Motor neuron (in vitro differentiated cells): ENCODE measurements around the gene TOR1A. TPM values are rescaled to one million over a fixed set of nuclear protein-coding genes. Genes with fewer than 3 reads are reported as not detected.
"Not testable (repeated sequence)": the region's sequence is repeated elsewhere in the genome, so short reads cannot be mapped to it uniquely, and the experiment has no call there.

ENCODE experiments used
- ATAC-seq, 8 experiments: fragments of 200-7000 bp; cut with Tn5 transposase; replicated peaks in 6 of 8; 2 replicates each; pipeline ENCODE4 v1.8.0; 2021; ENCODE audit warnings: mild to moderate bottlenecking in 8 of 8, moderate library complexity in 8 of 8
- H3K27ac ChIP-seq, 2 donors: fragments of 250-450 bp; sonication (Bioruptor Pico); 2 replicates each; pipeline ENCODE4 v1.9.0; 2021; ENCODE audit warnings: antibody characterized with exemption in 2 of 2, mild to moderate bottlenecking in 2 of 2, moderate library complexity in 1 of 2
- H3K4me1 ChIP-seq, 2 donors: fragments of 250-450 bp; sonication (Bioruptor Pico); replicated peaks in 1 of 2; 2 replicates each; pipeline ENCODE4 v1.6.1; 2021; ENCODE audit warnings: antibody characterized with exemption in 2 of 2, mild to moderate bottlenecking in 2 of 2, moderate library complexity in 1 of 2
- H3K4me3 ChIP-seq, 5 donors: fragments of 250-450 bp; sonication (Bioruptor Pico); 2 replicates each; pipeline ENCODE4 v1.9.0; 2021; ENCODE audit warnings: antibody characterized with exemption in 5 of 5, mild to moderate bottlenecking in 5 of 5, moderate library complexity in 4 of 5
- WGBS, 10 experiments: fragments of 450-650 bp; shearing (Covaris generic); methylation state at CpG; one replicate each; pipeline ENCODE4 v1.0.0; 2022; 5-methylcytosine and 5-hydroxymethylcytosine counted together
- in situ Hi-C, 9 experiments: fragments of 400-800 bp; cut with MboI; loops; one replicate each; pipeline ENCODE4 v1.15.0; 2021; ENCODE audit warnings: low sequenced_read_pairs in 9 of 9, low pct_unique_long_range_greater_than_20kb in 2 of 9; ENCODE audit not compliant: unreplicated experiment in 9 of 9
- total RNA-seq, 8 experiments: library from RNA; unstranded; fragments of 300-600 nt; gene quantifications; 2 replicates each; pipeline versions ENCODE4 v1.2.3 to v1.2.4, GENCODE V29; 2022

Gene TOR1A
- total RNA-seq, 8 experiments from 2014 or later: 19.8 to 46.2 (median 34.6) TPM

DNA sequence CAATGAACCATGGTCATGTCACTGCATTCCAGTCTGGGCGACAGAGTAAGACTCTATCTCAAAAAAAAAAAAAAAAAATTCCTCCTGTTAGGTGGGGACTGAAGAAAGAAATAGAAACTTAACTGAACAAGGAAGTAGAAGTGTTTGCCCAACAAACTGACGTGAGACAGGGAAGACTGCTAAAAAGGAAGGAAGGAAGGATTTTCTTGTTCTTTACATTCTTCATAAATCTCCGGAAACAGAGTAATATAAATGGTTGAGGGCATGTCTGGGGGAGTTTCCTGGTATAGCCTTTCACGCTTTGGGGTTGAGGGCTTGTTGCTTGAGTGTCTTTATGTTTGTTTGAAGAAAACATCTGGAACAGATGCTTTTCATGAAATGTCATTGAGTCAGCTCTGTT, 17.9 kb downstream of the TOR1A start:
- ATAC-seq: no peak
- in situ Hi-C loops: no loop called here
- Histone ChIP-seq H3K4me3 (no peak overlapping the region), H3K4me1 (peaks cover 6 to 7% of the 10 kb centered on the region in 2 donors), H3K27ac (no peak overlapping the region)
- WGBS, 10 experiments: 81 to 100% (median 92%) methylated on average over 2 to 4 of the region's 4 CpGs; no CpG with 5 or more reads in 1 of the 10 experiments

DNA sequence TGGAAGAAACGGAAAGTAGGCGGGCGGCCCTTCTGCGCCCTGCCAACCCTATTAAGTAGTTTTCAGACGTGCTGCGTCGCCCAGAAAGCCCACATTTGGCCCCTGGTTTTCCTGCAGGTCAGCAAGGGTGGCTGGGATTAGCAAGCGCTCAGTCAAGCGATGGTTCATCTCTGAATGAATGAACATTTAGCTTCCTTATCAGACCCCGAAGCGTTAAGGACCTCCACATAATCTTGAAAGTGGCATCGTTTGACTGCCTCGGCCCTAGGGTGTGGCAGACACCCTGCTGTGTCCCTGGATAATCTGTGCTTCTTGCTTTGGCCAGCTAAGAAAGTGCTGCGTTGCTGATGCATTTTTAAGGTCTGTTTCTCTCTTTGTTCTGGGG, 20.3 kb downstream of the TOR1A start:
- peak in 1 of 8 experiments; percentile 2 for ATAC-seq
- in situ Hi-C loops: no loop called here
- H3K4me1 ChIP-seq: peaks cover 6 to 7% of the 10 kb centered on the region in 2 donors
- 0 to 8% (median 0%) methylated on average over 1 to 10 of the region's 14 CpGs; no CpG with 5 or more reads in 4 of the 10 experiments for WGBS, 10 experiments
- H3K27ac ChIP-seq: no peak overlapping the region
- H3K4me3 ChIP-seq: peak overlapping the region; percentile 59 to 96 (median 80)

DNA sequence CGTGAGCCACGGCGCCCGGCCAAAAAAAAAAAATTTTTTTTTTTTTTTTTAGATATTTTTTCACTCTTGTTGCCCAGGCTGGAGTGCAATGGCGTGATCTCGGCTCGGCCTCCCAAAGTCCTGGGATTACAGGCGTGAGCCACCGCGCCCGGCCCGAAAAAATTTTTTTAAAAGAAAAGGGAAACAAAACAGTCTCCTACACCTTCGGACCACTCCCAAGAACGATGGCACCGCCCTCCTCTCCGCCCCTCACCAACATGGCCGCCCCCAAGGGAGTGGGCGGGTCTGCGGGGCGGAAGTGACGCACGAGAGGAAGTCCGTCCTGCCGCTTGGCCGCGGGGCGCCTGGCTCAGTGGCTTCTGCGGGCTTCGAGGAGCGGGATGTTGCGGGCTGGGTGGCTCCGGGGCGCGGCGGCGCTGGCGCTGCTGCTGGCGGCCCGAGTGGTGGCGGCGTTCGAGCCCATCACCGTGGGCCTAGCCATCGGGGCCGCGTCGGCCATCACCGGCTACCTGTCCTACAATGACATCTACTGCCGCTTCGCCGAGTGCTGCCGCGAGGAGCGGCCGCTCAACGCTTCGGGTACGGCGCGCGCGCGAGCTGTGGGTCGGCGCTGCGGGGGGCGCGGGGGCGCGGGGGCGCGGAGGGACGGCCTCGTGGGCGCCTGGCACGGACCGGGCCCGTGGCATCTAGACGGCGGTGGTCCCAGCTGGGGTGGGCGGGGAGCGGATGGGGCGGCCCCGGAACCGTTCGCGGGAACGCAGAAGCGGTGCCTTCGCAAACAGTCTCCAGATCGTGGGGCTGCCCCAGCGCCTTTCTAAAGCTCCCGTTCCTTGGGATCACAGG, 20.9 kb downstream of the TOR1A start, which contains the start of gene TOR1B:
Gene TOR1B, plus strand, starts transcription at position 352 of the 843 bp plus-strand sequence. Its CDS starts 29 bp downstream, at position 381.
- in situ Hi-C loops: no loop called here
- peak; percentile 93 to 97 (median 94) for ATAC-seq
- WGBS, 10 experiments: 0 to 83% (median 3%) methylated on average over 1 to 7 of the region's 93 CpGs; no CpG with 5 or more reads in 3 of the 10 experiments
- Histone ChIP-seq H3K27ac (peak within 1 kb of the TSS; percentile 24 to 59), H3K4me1 (peaks cover 6 to 7% of the 10 kb centered on the region in 2 donors), H3K4me3 (peak within 1 kb of the TSS; percentile 59 to 96 (median 80))

DNA sequence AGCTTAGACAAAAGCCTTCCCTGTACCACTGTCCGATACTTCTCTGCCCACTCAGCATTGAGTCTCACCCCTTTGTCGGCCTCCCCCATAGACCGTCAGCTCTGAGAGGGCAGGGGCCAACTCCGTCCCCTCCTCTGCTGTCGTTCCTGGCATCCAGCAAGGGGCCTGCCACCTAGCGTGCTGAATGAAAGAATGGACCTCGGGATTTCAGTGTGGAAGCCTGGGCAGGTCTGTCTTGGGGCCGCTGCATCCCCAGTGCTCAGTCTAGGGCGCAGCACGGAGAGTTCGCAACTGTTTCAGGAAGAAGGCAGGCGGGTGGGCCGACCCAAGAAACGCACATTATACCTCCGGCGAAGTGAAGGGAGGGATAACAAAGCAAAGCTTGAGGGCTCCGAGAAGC, 22.4 kb downstream of the TOR1A start:
- Histone ChIP-seq H3K27ac (no peak overlapping the region), H3K4me1 (peaks cover 6 to 7% of the 10 kb centered on the region in 2 donors), H3K4me3 (no peak overlapping the region)
- ATAC-seq: no peak
- in situ Hi-C loops: no loop called here
- 82 to 100% (median 87%) methylated on average over 1 to 16 of the region's 17 CpGs; no CpG with 5 or more reads in 2 of the 10 experiments for WGBS, 10 experiments

DNA sequence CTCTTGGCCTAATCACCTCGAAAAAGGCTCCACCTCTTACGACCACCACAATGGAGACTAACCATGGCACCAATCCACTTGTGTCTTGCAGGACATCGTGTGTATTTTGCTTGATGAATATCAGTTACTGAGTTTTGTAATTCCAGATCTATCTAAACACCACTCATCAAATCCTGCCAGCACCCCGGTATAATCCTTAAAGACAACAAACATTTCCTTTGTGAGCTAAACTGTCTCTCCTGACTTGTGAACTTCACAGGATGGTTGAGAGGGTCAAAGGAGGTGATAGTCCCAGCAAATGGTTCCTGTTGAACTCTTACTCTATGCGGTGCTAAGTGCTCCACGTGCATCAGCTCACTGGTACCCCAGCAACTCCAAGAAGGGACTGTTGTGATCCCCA, 25.0 kb downstream of the TOR1A start:
- H3K4me3 ChIP-seq: no peak overlapping the region
- H3K4me1 ChIP-seq: peaks cover 2% of the 10 kb centered on the region in 2 donors
- in situ Hi-C loops: loop anchor here in 6 of 9 experiments (25.0 kb wide), 3 partner anchors 137 to 662 kb away; partner anchors contain the start of genes ASB6 (in 5 of the 6), NTMT1 (in 5 of the 6) and PRRX2 (in 1 of the 6)
- WGBS, 10 experiments: 35 to 100% (median 67%) methylated on average over 1 to 5 of the region's 6 CpGs; no CpG with 5 or more reads in 5 of the 10 experiments
- H3K27ac ChIP-seq: no peak overlapping the region
- ATAC-seq: no peak

DNA sequence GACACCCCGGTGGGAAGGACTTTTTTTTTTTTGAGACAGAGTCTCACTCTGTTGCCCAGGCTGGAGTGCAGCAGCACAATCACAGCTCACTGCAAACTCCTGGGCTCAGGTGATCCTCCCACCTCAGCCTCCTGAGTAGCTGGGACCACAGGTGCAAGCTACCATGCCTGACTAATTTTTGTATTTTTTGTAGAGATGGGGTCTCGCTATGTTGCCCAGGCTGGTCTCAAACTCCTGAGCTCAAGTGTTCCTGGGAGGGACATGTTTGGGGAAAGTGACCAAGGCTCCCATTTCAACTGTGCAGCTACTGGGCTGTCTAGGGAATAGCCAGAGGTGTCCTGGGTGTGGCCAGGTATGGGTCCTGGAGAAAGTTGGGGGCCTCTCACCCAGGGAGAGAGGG, 27.9 kb downstream of the TOR1A start:
- H3K27ac ChIP-seq, ATAC-seq, H3K4me3 ChIP-seq, H3K4me1 ChIP-seq: not testable (repeated sequence)
- WGBS, 10 experiments: 50 to 76% (median 70%) methylated on average over 1 to 2 of the region's 2 CpGs; no CpG with 5 or more reads in 7 of the 10 experiments
- in situ Hi-C loops: loop anchor here in 6 of 9 experiments (25.0 kb wide), 3 partner anchors 134 to 659 kb away; partner anchors contain the start of genes ASB6 (in 5 of the 6), NTMT1 (in 5 of the 6) and PRRX2 (in 1 of the 6)

DNA sequence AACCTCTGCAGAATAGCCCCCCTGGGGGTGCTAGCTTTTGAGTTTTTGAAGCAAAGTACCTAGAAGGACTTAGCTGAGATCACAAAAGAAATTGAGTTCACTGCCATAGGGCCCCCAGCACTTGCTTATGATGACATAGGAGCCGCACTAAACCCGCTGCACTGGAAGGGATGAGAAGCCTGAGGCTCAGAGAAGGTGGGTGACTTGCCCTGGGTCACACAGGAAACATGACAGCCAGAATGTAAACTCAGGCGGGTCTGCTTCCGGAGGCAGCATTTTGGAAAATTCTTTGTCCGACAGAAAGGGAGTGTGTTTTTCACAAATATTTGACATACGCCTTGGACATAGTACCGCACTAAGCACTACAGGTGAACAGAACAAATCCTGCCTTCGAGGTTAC, 29.4 kb downstream of the TOR1A start:
- Histone ChIP-seq H3K27ac (no peak overlapping the region), H3K4me1 (no peaks in the 10 kb centered on the region), H3K4me3 (no peak overlapping the region)
- in situ Hi-C loops: loop anchor here in 6 of 9 experiments (25.0 kb wide), 3 partner anchors 132 to 657 kb away; partner anchors contain the start of genes ASB6 (in 5 of the 6), NTMT1 (in 5 of the 6) and PRRX2 (in 1 of the 6)
- no peak for ATAC-seq
- 39 to 100% (median 66%) methylated on average over 2 to 8 of the region's 8 CpGs; no CpG with 5 or more reads in 3 of the 10 experiments for WGBS, 10 experiments

DNA sequence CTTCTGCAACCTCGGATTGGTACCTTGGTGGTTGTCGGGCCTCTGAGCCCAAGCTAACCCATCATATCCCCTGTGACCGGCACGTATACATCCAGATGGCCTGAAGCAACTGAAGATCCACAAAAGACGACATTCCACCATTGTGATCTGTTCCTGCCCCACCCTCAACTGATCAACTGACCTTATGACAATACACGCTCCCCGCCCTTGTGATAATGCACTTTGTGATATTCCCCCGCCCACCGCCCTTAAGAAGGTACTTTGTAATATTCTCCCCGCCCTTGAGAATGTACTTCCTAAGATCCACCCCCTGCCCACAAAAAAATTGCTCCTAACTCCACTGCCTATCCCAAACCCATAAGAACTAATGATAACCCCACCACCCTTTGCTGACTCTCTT, 37.5 kb downstream of the TOR1A start:
- no peak overlapping the region for H3K4me3 ChIP-seq
- no peak overlapping the region for H3K27ac ChIP-seq
- peak in 1 of 8 experiments; percentile 15 for ATAC-seq
- WGBS, 10 experiments: 0 to 100% (median 52%) methylated on average over 1 to 5 of the region's 10 CpGs; no CpG with 5 or more reads in 4 of the 10 experiments
- in situ Hi-C loops: loop anchor here in 8 of 9 experiments (10.0 to 25.0 kb wide), 7 partner anchors 52 to 652 kb away; partner anchors contain the start of genes ASB6 (in 6 of the 8), NTMT1 (in 5 of the 8) and PRRX2 (in 1 of the 8)
- H3K4me1 ChIP-seq: no peaks in the 10 kb centered on the region

DNA sequence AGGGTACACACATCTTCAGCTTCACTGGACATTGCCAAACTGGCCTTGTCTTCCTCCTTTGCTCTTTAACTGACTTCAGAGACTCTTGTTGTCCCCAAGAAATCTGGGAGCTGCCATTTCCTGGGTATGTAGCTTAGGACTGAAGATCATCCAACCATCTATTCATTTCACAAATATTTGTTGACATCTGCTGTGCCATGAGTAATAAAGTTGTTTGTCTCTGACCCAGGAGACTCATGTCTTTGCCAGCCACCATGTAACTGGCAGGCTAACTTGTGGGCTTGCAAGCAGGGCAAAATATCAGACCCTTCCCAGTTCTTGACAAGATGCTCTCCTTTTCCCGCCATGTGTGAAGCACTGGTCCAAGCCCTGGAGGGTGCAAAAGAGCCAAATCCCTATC, 38.1 kb downstream of the TOR1A start:
- Histone ChIP-seq H3K27ac (no peak overlapping the region), H3K4me1 (no peaks in the 10 kb centered on the region), H3K4me3 (no peak overlapping the region)
- in situ Hi-C loops: loop anchor here in 8 of 9 experiments (10.0 to 25.0 kb wide), 7 partner anchors 51 to 651 kb away; partner anchors contain the start of genes ASB6 (in 6 of the 8), NTMT1 (in 5 of the 8) and PRRX2 (in 1 of the 8)
- WGBS, 10 experiments: 20 to 83% (median 67%) methylated on average over 1 of the region's 1 CpG; no CpG with 5 or more reads in 5 of the 10 experiments
- no peak for ATAC-seq

DNA sequence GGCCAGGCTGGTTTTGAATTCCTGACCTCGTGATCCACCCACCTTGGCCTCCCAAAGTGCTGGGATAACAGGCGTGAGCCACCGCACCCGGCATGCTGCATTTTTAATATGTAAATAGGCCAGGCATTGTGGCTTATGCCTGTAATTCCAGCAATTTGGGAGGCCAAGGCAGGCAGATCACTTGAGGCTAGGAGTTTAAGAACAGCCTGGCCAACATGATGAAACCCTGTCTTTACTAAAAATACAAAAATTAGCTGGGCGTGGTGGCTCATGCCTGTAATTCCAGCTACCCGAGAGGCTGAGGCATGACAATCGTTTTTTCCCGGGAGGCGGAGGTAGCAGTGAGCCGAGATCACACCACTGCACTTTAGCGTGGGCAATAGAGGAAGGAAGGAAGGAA, 39.0 kb downstream of the TOR1A start:
- in situ Hi-C loops: loop anchor here in 8 of 9 experiments (5.0 to 25.0 kb wide), 8 partner anchors 48 to 650 kb away; partner anchors contain the start of genes ASB6 (in 6 of the 8), NTMT1 (in 5 of the 8) and PRRX2 (in 1 of the 8)
- ATAC-seq: peak in 2 of 8 experiments; percentile 28 to 57
- H3K27ac ChIP-seq, H3K4me1 ChIP-seq, H3K4me3 ChIP-seq: not testable (repeated sequence)
- 5 to 83% (median 40%) methylated on average over 1 to 11 of the region's 11 CpGs; no CpG with 5 or more reads in 2 of the 10 experiments for WGBS, 10 experiments

DNA sequence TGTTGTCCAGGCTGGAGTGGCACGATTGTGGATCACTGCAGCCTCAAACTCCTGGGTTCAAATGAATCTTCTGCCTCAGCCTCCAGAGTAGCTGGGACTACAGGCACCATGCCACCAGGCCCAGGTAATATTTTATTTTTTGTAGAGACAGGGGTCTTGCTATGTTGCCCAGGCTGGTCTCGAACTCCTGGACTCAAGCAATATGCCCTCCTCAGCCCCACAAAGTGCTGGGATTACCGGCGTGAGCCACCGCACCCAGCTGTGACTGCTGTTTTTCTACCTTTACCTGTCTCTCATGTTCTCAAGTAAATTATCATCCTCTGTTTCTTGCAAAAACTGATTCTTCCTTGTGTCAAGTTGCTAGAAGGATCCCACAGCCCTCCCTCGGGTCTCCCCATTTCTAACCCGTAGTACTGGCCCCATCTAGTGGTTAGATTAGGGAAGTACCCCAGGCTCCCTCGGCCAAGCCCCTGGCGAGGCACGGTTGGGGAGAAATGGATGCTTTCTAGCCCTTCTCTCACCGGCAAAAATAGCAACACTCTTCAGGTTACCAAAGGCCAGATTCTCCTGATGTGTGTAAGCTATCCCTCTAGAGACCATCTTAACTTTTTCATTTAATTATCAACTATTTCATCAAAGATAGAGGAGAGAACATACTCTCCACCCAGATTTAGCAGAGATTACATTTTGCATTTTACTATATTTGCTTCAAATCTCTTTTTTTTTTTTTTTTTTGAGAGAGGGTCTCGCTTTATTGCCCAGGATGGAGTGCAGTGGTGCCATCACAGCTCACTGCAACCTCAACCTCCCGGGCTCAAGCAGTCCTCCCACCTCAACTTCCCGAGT, 40.2 kb downstream of the TOR1A start:
- Histone ChIP-seq H3K4me1 (no peaks in the 10 kb centered on the region), H3K4me3 (no peak overlapping the region), H3K27ac (no peak overlapping the region)
- 0 to 64% (median 29%) methylated on average over 1 to 10 of the region's 14 CpGs for WGBS, 10 experiments
- in situ Hi-C loops: loop anchor here in 8 of 9 experiments (5.0 to 25.0 kb wide), 8 partner anchors 46 to 649 kb away; partner anchors contain the start of genes ASB6 (in 6 of the 8), NTMT1 (in 5 of the 8) and PRRX2 (in 1 of the 8)
- peak; percentile 74 to 99 (median 93) for ATAC-seq

DNA sequence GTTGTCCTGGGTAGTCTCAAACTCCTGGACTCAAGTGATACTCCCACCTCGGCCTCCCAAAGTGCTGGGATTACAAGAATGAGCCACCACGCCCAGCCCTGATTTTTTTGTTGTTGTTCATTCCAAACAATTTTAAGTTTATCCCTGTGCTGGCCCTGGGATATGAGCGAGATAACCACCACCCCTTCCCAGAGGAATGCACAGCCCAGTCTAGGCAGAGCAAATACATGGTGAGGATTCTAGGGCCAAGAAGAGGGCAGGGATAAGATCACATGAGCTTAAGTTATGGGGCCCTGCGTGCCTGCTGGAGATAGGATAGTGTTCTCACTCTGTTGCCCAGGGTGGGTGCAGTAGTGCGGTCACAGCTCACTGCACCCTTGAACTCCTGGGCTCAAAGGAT, 42.0 kb downstream of the TOR1A start:
- H3K4me3 ChIP-seq: no peak overlapping the region
- peaks cover 8 to 9% of the 10 kb centered on the region in 2 donors for H3K4me1 ChIP-seq
- H3K27ac ChIP-seq: no peak overlapping the region
- ATAC-seq: no peak
- in situ Hi-C loops: loop anchor here in 8 of 9 experiments (5.0 to 25.0 kb wide), 8 partner anchors 45 to 647 kb away; partner anchors contain the start of genes ASB6 (in 6 of the 8), NTMT1 (in 5 of the 8) and PRRX2 (in 1 of the 8)
- 56 to 100% (median 76%) methylated on average over 1 to 5 of the region's 5 CpGs; no CpG with 5 or more reads in 2 of the 10 experiments for WGBS, 10 experiments
